ENCODE measurements around the gene PPP2R5B.

PPP2R5B gene

DNA sequence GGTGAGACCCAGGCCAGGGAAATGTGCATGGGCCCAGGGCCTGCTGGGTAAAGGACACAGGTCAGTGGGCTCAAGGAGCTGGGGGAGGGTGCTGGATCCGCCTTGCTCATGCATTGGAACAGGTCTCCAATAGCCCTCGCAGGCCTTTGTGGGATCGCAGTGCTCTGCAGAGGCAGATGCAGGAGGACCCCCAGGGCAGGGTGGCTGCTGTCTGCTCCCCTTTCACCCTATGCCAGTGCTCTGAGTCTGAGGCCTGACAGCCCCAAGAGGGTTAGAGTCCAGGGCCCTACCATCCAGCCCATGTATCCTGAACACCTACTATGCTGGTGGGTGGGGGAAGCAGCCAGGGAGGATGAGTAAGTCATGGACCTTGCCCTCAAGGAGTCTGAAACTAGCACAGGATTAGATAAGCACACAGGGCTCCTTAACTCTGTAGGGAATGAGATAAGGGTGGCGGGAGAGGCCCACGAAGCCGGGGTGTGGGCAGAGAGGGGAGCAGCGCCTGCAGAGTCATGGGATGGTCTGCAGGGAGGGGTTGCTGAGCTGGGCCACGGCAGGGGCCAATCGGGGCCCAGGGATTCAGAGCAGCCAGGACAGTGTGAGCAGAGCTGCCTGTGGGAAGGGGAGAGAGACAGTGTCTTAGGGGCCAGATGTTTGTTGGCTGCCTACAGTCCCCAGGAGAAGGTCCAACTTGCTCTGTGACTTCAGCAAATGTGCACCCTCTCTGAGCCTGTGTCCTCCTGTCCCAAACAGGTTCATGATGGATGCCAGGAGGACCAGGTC lies 35.6 kb upstream of the PPP2R5B start:
- no CpG with 5 or more reads among the region's 9 CpGs for WGBS (ENCODE audit: insufficient coverage, insufficient read length)
- DNase-seq (ENCODE audit: low read depth, low spot score): no peak
- H3K4me3 ChIP-seq (ENCODE audit: low read length): no peak overlapping the region
- no peak overlapping the region for H3K27ac ChIP-seq (ENCODE audit: low read length)
- no peaks in the 10 kb centered on the region for H3K9me3 ChIP-seq (ENCODE audit: control insufficient read depth, insufficient read depth, low read length)
- H3K36me3 ChIP-seq (ENCODE audit: control insufficient read depth, insufficient read depth, low read length): no peaks in the 10 kb centered on the region
- H3K4me1 ChIP-seq (ENCODE audit: control insufficient read depth, insufficient read depth, low read length): peaks cover 5% of the 10 kb centered on the region; the same call in 1 of the 2 replicates
- no peaks in the 10 kb centered on the region for H3K27me3 ChIP-seq (ENCODE audit: control insufficient read depth, insufficient read depth, low read length)

DNA sequence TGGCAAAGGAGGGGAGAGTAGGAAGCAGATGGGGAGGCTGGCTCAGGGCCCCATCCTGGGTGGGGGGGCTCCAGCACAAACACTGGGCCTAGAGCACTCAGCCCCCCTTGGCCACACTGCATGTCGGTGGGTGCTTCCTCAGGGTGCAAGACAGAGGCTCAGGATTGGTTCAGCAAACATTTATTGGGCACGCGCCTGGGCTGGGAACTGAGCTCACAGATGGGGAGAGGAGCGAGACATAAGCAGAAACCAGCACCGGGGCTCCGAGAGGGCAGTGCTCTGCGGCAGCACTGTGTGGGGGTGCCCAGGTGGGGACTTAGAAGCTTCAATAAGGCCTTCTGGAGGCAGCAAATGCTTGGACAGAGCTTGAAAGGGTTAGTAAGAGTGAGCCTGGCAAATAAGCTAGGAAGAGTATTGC lies 34.0 kb upstream of the PPP2R5B start:
- H3K27me3 ChIP-seq (ENCODE audit: control insufficient read depth, insufficient read depth, low read length): no peaks in the 10 kb centered on the region
- no peak overlapping the region for H3K4me3 ChIP-seq (ENCODE audit: low read length)
- H3K36me3 ChIP-seq (ENCODE audit: control insufficient read depth, insufficient read depth, low read length): peaks cover 4% of the 10 kb centered on the region; the same call in 1 of the 2 replicates
- H3K27ac ChIP-seq (ENCODE audit: low read length): no peak overlapping the region
- WGBS (ENCODE audit: insufficient coverage, insufficient read length): no CpG with 5 or more reads among the region's 7 CpGs
- no peak for DNase-seq (ENCODE audit: low read depth, low spot score)
- H3K9me3 ChIP-seq (ENCODE audit: control insufficient read depth, insufficient read depth, low read length): no peaks in the 10 kb centered on the region
- peaks cover 5% of the 10 kb centered on the region for H3K4me1 ChIP-seq (ENCODE audit: control insufficient read depth, insufficient read depth, low read length)

DNA sequence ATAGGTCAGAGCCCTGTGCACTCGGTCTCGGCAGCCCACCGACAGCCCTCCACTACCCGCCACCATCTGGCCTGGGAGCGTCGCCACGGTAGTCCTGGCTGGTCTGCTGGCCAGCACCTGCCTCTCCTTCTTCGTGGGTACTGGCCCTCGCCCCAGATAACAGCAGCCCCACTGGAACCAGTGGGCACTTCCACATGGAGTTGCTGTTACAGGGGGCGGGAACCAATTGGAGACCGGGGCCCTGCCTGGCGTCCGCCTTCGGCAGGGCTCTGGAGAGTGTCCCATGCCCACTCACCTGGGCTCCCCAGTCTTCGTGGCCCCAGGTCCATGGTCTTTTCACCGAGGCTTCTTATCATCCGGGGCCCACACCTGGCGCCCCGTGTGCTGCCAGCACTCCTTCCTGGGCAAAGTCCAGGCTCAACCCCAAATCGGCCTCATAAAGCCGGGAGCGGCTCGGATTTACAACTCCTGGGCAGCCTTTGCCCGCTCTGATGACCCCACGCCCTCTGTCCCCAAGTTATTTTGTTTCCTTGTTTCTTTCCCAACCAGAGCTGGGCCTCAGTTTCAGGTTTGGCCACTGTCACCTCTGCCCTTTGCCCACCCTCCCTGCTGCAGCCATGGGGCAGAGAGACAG lies 33.2 kb upstream of the PPP2R5B start:
- DNase-seq (ENCODE audit: low read depth, low spot score): no peak
- Histone ChIP-seq H3K4me3 (ENCODE audit: low read length) (no peak overlapping the region), H3K4me1 (ENCODE audit: control insufficient read depth, insufficient read depth, low read length) (peaks cover 5% of the 10 kb centered on the region), H3K9me3 (ENCODE audit: control insufficient read depth, insufficient read depth, low read length) (no peaks in the 10 kb centered on the region), H3K27me3 (ENCODE audit: control insufficient read depth, insufficient read depth, low read length) (no peaks in the 10 kb centered on the region), H3K27ac (ENCODE audit: low read length) (no peak overlapping the region), H3K36me3 (ENCODE audit: control insufficient read depth, insufficient read depth, low read length) (peaks cover 4% of the 10 kb centered on the region; the same call in 1 of the 2 replicates)
- no CpG with 5 or more reads among the region's 25 CpGs for WGBS (ENCODE audit: insufficient coverage, insufficient read length)

DNA sequence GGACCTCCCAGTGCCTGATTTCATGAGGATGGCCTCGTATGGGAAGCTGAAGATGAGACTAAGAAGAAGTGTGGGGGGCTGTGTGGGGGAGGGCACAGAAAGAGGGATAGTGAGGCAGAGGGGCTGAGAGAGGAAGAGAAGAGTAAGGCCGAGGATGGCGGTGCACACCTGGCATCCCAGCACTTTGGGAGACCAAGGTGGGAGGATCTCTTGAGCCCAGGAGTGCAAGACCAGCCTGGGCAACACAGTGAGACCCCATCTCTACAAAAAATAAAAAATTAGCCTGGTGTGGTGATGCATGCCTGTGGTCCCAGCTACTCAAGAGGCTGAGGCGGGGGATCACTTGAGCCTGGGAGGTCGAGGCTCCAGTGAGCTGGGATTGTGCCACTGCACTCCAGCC lies 32.6 kb upstream of the PPP2R5B start:
- WGBS (ENCODE audit: insufficient coverage, insufficient read length): no CpG with 5 or more reads among the region's 5 CpGs
- no peaks in the 10 kb centered on the region for H3K9me3 ChIP-seq (ENCODE audit: control insufficient read depth, insufficient read depth, low read length)
- no peak for DNase-seq (ENCODE audit: low read depth, low spot score)
- peaks cover 6% of the 10 kb centered on the region; the same call in 1 of the 2 replicates for H3K36me3 ChIP-seq (ENCODE audit: control insufficient read depth, insufficient read depth, low read length)
- H3K4me1 ChIP-seq (ENCODE audit: control insufficient read depth, insufficient read depth, low read length): peaks cover 5% of the 10 kb centered on the region
- no peak overlapping the region for H3K4me3 ChIP-seq (ENCODE audit: low read length)
- H3K27me3 ChIP-seq (ENCODE audit: control insufficient read depth, insufficient read depth, low read length): no peaks in the 10 kb centered on the region
- H3K27ac ChIP-seq (ENCODE audit: low read length): no peak overlapping the region

DNA sequence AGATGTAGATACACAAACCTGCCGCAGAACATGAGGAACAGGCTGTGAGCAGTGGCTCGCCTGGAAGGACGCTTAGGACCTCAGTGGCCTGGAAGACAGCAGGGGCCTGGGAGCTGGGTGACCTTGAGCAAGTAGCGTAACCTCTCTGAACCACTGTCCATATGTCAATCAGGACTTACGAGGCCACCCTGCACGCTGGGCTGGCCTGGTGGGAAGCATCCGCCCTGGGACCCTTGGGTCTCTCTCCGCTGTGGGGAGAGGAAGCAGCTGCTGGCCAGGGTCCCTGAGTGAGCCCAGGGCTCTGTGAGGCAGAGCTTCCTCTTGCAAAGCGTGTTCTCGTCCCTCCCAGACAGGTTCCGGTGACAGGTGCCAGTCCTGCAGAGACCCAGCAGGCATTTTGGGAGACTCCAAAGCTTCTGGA lies 32.1 kb upstream of the PPP2R5B start:
- Histone ChIP-seq H3K9me3 (ENCODE audit: control insufficient read depth, insufficient read depth, low read length) (no peaks in the 10 kb centered on the region), H3K27ac (ENCODE audit: low read length) (no peak overlapping the region), H3K4me1 (ENCODE audit: control insufficient read depth, insufficient read depth, low read length) (peaks cover 5% of the 10 kb centered on the region), H3K36me3 (ENCODE audit: control insufficient read depth, insufficient read depth, low read length) (peaks cover 6% of the 10 kb centered on the region; the same call in 1 of the 2 replicates), H3K4me3 (ENCODE audit: low read length) (no peak overlapping the region), H3K27me3 (ENCODE audit: control insufficient read depth, insufficient read depth, low read length) (no peaks in the 10 kb centered on the region)
- no peak for DNase-seq (ENCODE audit: low read depth, low spot score)
- no CpG with 5 or more reads among the region's 11 CpGs for WGBS (ENCODE audit: insufficient coverage, insufficient read length)

DNA sequence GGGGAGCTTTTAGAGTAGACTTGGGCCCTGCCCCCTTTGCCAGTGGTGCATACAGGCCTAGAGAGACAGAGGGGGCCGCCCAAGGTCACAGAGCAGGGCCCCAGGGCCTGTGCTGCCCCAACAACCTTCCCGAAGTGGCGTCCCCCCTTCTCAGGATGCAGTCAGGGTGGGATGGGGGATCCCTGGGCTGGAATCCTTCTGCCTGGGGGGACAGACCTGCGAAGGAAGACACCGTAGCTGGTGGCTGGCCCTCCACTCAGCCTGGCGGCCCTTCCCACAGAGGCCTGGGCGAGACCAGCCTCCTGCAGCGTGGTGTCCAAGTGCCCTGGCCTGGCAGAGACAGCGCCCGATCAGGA lies 31.7 kb upstream of the PPP2R5B start:
- H3K4me3 ChIP-seq (ENCODE audit: low read length): no peak overlapping the region

DNA sequence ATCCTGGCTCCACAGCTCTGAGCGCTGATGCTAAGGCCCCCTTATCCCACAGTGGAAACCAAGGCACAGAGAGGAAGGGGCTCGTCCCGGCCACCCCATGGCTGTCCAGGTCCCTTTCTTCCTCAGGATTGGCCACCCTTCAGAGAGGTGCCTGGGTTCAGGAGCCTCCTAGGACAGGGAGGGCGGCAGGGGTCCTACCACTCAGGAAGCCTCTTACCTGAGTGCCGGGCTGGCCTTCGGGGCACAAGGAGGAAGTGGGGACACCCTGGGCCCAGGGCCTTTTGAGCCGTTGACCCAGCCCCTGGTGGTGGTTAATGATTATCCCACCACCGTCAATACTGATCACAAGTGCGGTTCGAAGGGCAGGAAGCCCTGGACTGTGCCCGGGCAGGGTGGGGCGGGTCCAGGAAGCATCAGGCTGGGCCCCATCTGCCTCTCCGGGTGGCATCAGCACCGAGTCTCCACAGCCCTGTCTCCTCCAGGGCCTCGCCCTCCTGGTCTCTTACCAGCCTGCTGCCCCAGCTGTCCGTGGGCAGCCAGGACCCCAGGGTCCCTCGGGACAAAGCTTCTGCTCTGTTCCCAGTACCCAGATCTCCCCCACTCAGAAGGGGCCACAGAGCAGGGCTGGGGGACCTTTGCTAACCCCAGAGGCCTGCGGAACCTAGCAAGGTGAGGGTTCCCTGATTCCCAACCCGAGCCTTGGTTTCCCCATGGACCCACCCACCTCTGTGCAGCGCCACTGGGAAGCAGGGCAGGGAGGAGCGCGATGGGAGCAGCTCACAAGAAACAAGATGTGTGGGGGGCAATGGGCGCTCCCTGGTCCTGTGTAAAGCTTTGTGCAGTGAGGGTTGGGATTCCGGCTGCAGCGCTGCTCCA lies 31.1 kb upstream of the PPP2R5B start:
- DNase-seq (ENCODE audit: low read depth, low spot score): no peak
- no peaks in the 10 kb centered on the region for H3K9me3 ChIP-seq (ENCODE audit: control insufficient read depth, insufficient read depth, low read length)
- no CpG with 5 or more reads among the region's 25 CpGs for WGBS (ENCODE audit: insufficient coverage, insufficient read length)
- no peak overlapping the region for H3K4me3 ChIP-seq (ENCODE audit: low read length)
- no peaks in the 10 kb centered on the region for H3K27me3 ChIP-seq (ENCODE audit: control insufficient read depth, insufficient read depth, low read length)
- H3K36me3 ChIP-seq (ENCODE audit: control insufficient read depth, insufficient read depth, low read length): peaks cover 12% of the 10 kb centered on the region
- no peaks in the 10 kb centered on the region; the same call in 1 of the 2 replicates for H3K4me1 ChIP-seq (ENCODE audit: control insufficient read depth, insufficient read depth, low read length)
- no peak overlapping the region for H3K27ac ChIP-seq (ENCODE audit: low read length)

More for the DNA sequence above, 31.7 kb upstream of the PPP2R5B start:
- no peak for DNase-seq (ENCODE audit: low read depth, low spot score)
- no CpG with 5 or more reads among the region's 10 CpGs for WGBS (ENCODE audit: insufficient coverage, insufficient read length)
- H3K27me3 ChIP-seq (ENCODE audit: control insufficient read depth, insufficient read depth, low read length): no peaks in the 10 kb centered on the region
- H3K27ac ChIP-seq (ENCODE audit: low read length): no peak overlapping the region
- H3K4me1 ChIP-seq (ENCODE audit: control insufficient read depth, insufficient read depth, low read length): peaks cover 3% of the 10 kb centered on the region
- H3K36me3 ChIP-seq (ENCODE audit: control insufficient read depth, insufficient read depth, low read length): peaks cover 6% of the 10 kb centered on the region; the same call in 1 of the 2 replicates
- H3K9me3 ChIP-seq (ENCODE audit: control insufficient read depth, insufficient read depth, low read length): no peaks in the 10 kb centered on the region

DNA sequence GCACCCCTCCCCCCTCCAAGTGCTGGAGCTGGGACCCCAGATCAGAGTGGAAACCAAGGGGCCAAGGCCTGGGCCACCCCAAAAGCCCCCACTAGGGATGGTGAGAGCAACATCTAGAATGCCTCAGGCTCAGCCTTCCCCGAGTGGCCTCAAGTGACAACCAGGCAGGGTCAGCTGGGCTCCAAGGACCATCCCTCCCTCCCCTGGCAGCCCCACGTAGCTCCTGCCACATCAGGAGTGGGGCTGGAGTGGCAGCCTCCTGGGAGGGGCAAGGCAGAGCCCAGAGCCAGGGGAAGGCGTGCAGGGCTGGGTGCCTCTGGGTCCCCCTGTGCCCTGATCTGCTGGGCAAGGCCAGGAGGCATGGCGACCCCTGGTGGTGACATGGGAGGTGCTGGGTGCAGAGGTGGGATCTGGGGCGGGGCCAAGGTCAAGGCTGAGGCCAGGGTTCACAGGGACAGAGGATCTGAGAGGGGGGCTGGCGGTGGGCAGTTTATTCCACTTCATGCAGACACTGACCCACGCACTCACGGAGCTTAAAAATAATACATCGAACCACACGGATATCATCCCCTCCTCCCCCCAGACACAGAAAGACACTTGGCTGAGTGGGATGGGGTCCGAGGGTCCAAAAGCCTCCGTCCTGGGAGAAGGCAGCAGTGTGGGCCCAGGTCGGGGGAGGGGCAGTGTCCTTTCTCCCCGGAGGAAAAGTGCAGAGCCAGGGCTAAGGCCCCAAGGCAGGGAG lies 30.2 kb upstream of the PPP2R5B start:
- no peak overlapping the region for H3K4me3 ChIP-seq (ENCODE audit: low read length)
- peaks cover 14% of the 10 kb centered on the region for H3K36me3 ChIP-seq (ENCODE audit: control insufficient read depth, insufficient read depth, low read length)
- no CpG with 5 or more reads among the region's 14 CpGs for WGBS (ENCODE audit: insufficient coverage, insufficient read length)
- H3K27me3 ChIP-seq (ENCODE audit: control insufficient read depth, insufficient read depth, low read length): no peaks in the 10 kb centered on the region
- DNase-seq (ENCODE audit: low read depth, low spot score): peak; percentile 73
- no peak overlapping the region for H3K27ac ChIP-seq (ENCODE audit: low read length)
- H3K9me3 ChIP-seq (ENCODE audit: control insufficient read depth, insufficient read depth, low read length): no peaks in the 10 kb centered on the region
- H3K4me1 ChIP-seq (ENCODE audit: control insufficient read depth, insufficient read depth, low read length): no peaks in the 10 kb centered on the region; the same call in 1 of the 2 replicates

DNA sequence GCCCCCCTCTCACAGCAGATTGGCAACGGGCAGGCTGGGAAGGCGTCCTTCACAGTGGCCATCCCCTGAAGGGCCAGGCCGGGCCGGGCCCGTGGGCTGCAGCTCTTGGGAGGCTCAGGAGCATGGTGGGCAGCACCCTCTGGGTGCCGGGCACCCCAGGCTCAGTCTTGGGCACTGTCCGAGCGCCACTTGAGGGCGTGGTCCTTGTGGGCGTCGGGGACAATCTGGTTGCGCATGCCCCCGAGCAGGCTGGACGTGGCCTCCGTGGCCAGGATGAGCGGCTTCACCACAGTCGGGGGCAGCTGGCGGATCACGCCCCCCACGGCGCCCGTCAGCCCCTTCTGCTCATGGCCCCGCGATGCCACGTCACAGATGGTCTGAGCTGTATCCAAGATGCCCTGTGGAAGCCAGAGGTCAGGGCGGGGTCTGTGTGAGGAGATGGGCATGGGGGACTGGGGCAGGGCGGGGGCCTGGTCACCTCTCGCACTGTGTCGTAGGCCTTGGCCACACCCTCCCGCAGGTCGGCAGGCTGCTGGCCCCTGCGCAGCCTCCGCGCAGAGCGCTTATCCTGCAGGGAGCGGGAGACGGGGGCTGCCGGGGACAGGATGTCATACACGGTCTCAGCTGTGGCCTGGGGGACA lies 29.6 kb upstream of the PPP2R5B start:
- no CpG with 5 or more reads among the region's 39 CpGs for WGBS (ENCODE audit: insufficient coverage, insufficient read length)
- H3K36me3 ChIP-seq (ENCODE audit: control insufficient read depth, insufficient read depth, low read length): peaks cover 14% of the 10 kb centered on the region
- DNase-seq (ENCODE audit: low read depth, low spot score): no peak
- H3K9me3 ChIP-seq (ENCODE audit: control insufficient read depth, insufficient read depth, low read length): no peaks in the 10 kb centered on the region
- H3K4me1 ChIP-seq (ENCODE audit: control insufficient read depth, insufficient read depth, low read length): no peaks in the 10 kb centered on the region; the same call in 1 of the 2 replicates
- H3K27ac ChIP-seq (ENCODE audit: low read length): no peak overlapping the region
- no peak overlapping the region for H3K4me3 ChIP-seq (ENCODE audit: low read length)
- H3K27me3 ChIP-seq (ENCODE audit: control insufficient read depth, insufficient read depth, low read length): no peaks in the 10 kb centered on the region

All from iPS DF 6.9 (cell line).